Endothelial cell of umbilical vein (primary cell): Measurements from ENCODE around the gene ZNF774. TPM values are rescaled to one million over a fixed set of nuclear protein-coding genes. Genes with fewer than 3 reads are reported as not detected.

Experiments
- BruUV-seq: library from RNA; stranded (reverse); fragments of 400-500 nt; replicated peaks from 2 replicates; lab custom pipeline; 2021; lab: Mats Ljungman, UMichigan
- CTCF ChIA-PET: fragments of 300-600, 350-600 bp; sonication (Branson Sonifier 250); formaldehyde crosslinking; loops from one replicate; lab custom pipeline; 2021; ENCODE audit warnings: antibody characterized with exemption, inconsistent platforms; lab: Charles Lee
- POLR2A ChIA-PET: fragments of 300-600, 350-600 bp; sonication (Branson Sonifier 250); formaldehyde crosslinking; loops from one replicate; lab custom pipeline; 2021; ENCODE audit warnings: antibody characterized with exemption, inconsistent platforms; lab: Charles Lee
- DNase-seq: peaks from one replicate; pipeline ENCODE4 v3.0.0-alpha.2; 2011; ENCODE audit warnings: low read depth, low spot score
- FAIRE-seq: peaks from 2 replicates; lab custom pipeline; 2011; peaks lifted over from hg19 to GRCh38; lab: Jason Lieb, UNC
- H2AFZ ChIP-seq: 2 replicates; pipeline ENCODE4 v1.6.0; 2012; ENCODE audit warnings: low read depth, low read length, control low read depth, inconsistent platforms
- H3K27ac ChIP-seq: 2 replicates; pipeline ENCODE4 v1.5.1; 2011; ENCODE audit warnings: low read depth, mild to moderate bottlenecking, control low read depth, low read length, moderate library complexity; ENCODE audit not compliant: insufficient read depth
- H3K27me3 ChIP-seq, 2 experiments: 2 replicates each; pipeline versions ENCODE4 v1.6.0 to v1.6.1; 2011; ENCODE audit warnings: low read length in 2 of 2, mixed read lengths in 1 of 2; ENCODE audit not compliant: control insufficient read depth in 2 of 2, insufficient read depth in 2 of 2
- H3K36me3 ChIP-seq, 2 experiments: 2 replicates in 1 of 2; 3 replicates in 1 of 2; pipeline ENCODE4 v1.5.1; 2011; ENCODE audit warnings: low read length in 2 of 2, mild to moderate bottlenecking in 1 of 2, moderate library complexity in 1 of 2; ENCODE audit not compliant: control insufficient read depth in 2 of 2, insufficient read depth in 2 of 2; ENCODE audit errors: extremely low read depth in 1 of 2
- H3K4me1 ChIP-seq: 3 replicates; pipeline ENCODE4 v1.5.1; 2011; ENCODE audit warnings: mild to moderate bottlenecking, low read length; ENCODE audit not compliant: control insufficient read depth, insufficient read depth; ENCODE audit errors: extremely low read depth
- H3K4me2 ChIP-seq: 2 replicates; pipeline ENCODE4 v1.6.1; 2011; ENCODE audit warnings: low read length, control low read depth, mixed read lengths; ENCODE audit not compliant: insufficient read depth
- H3K4me3 ChIP-seq, 3 experiments: fragments of 200-600 bp in 1 of 3; sonication (generic), shearing (Covaris generic) in 1 of 3; replicated peaks in 1 of 3; 2 replicates each; pipeline ENCODE4 v1.5.1; 2011 to 2016; ENCODE audit warnings: control low read depth in 3 of 3, low read length in 3 of 3, mild to moderate bottlenecking in 2 of 3, inconsistent platforms in 1 of 3, low read depth in 1 of 3, moderate library complexity in 1 of 3; ENCODE audit not compliant: insufficient read depth in 1 of 3
- H3K79me2 ChIP-seq: 2 replicates; pipeline ENCODE4 v1.6.0; 2012; ENCODE audit warnings: low read length, inconsistent platforms; ENCODE audit not compliant: control insufficient read depth, insufficient read depth
- H3K9ac ChIP-seq: replicated peaks from 2 replicates; pipeline ENCODE3; 2011; ENCODE audit warnings: low read length, control low read depth; ENCODE audit not compliant: insufficient read depth; ENCODE audit errors: extremely low read depth
- H3K9me1 ChIP-seq: replicated peaks from 3 replicates; pipeline ENCODE4 v1.6.0; 2011; ENCODE audit warnings: mild to moderate bottlenecking, low read length; ENCODE audit not compliant: control insufficient read depth, insufficient read depth; ENCODE audit errors: extremely low read depth
- H3K9me3 ChIP-seq: replicated peaks from 2 replicates; pipeline ENCODE4 v1.5.1; 2012; ENCODE audit warnings: low read length, inconsistent platforms; ENCODE audit not compliant: control insufficient read depth, insufficient read depth
- H4K20me1 ChIP-seq: replicated peaks from 2 replicates; pipeline ENCODE3; 2011; ENCODE audit warnings: mild to moderate bottlenecking, low read length; ENCODE audit not compliant: control insufficient read depth, insufficient read depth; ENCODE audit errors: extremely low read depth
- CTCF ChIP-seq, 2 donors: IDR thresholded peaks; 1 replicate in 1 of 2; 2 replicates in 1 of 2; pipeline ENCODE4 v1.5.1; 2011; ENCODE audit warnings: low read length in 2 of 2, mild to moderate bottlenecking in 2 of 2, moderate library complexity in 2 of 2, control low read depth in 1 of 2, inconsistent platforms in 1 of 2, low read depth in 1 of 2; ENCODE audit not compliant: insufficient read depth in 1 of 2; ENCODE audit errors: extremely low read depth in 1 of 2
- EZH2 ChIP-seq: IDR thresholded peaks from 2 replicates; pipeline ENCODE4 v1.6.1; 2012; ENCODE audit warnings: borderline replicate concordance, low read depth, mild to moderate bottlenecking, moderate library complexity, low read length, inconsistent platforms; ENCODE audit not compliant: severe bottlenecking
- FOS ChIP-seq: IDR thresholded peaks from 2 replicates; pipeline ENCODE4 v1.6.1; 2011; ENCODE audit warnings: mild to moderate bottlenecking, low read length, moderate library complexity, borderline replicate concordance; ENCODE audit not compliant: insufficient read depth
- GATA2 ChIP-seq: IDR thresholded peaks from 2 replicates; pipeline ENCODE4 v1.7.0; 2011; ENCODE audit warnings: low read depth, mild to moderate bottlenecking, moderate library complexity, mixed read lengths, low read length; ENCODE audit not compliant: insufficient read length, insufficient read depth
- JUN ChIP-seq: IDR thresholded peaks from 2 replicates; pipeline ENCODE4 v1.6.1; 2011; ENCODE audit warnings: borderline replicate concordance, low read depth; ENCODE audit not compliant: insufficient read length, insufficient read depth
- MAX ChIP-seq: IDR thresholded peaks from 2 replicates; pipeline ENCODE4 v1.6.1; 2011; ENCODE audit not compliant: insufficient read depth, insufficient read length
- MYC ChIP-seq: IDR thresholded peaks from one replicate; pipeline ENCODE4 v1.6.1; 2011; ENCODE audit warnings: mild to moderate bottlenecking, low read depth, low read length
- POLR2A ChIP-seq: IDR thresholded peaks from 2 replicates; pipeline ENCODE4 v1.6.1; 2012; ENCODE audit warnings: low read depth, mild to moderate bottlenecking, control low read depth, low read length
- POLR2AphosphoS5 ChIP-seq: IDR thresholded peaks from 2 replicates; pipeline ENCODE4 v1.6.1; 2012; ENCODE audit warnings: low read depth, mild to moderate bottlenecking, control low read depth, low read length, moderate library complexity; ENCODE audit not compliant: insufficient read depth
- dilution Hi-C: fragments of 300-500 bp; cut with MboI; formaldehyde crosslinking; loops from one replicate; pipeline ENCODE4 v1.15.0; 2019; ENCODE audit warnings: low sequenced_read_pairs; ENCODE audit not compliant: extremely low pct_ligation_motif_present
- intact Hi-C: fragments of 100-400 bp; cut with micrococcal nuclease; formaldehyde crosslinking; loops from one replicate; pipeline ENCODE4 v1.10.0; 2022
- polyA plus RNA-seq, 4 experiments: library from polyadenylated mRNA; depleted of rRNA in 3 of 4; stranded (reverse) in 3 of 4; unstranded in 1 of 4; fragments of >200 nt; gene quantifications; 2 replicates each; pipeline versions ENCODE4 v1.2.1 to v1.2.3, GENCODE V29; 2011 to 2012; ENCODE audit warnings: missing spikeins in 1 of 4
- total RNA-seq: library from RNA; stranded (reverse); gene quantifications from 2 replicates; pipeline ENCODE4 v1.2.3, GENCODE V29; 2021

ZNF774 gene
- total and polyA plus RNA-seq, 2 donors (not counting 3 experiments of a cell fraction or from before 2014, with no cell fraction given), result 0.98 to 2.6 TPM

- Histone ChIP-seq H3K9me3 (peaks cover 3% of the 10 kb centered on the region), H3K4me2 (no peak overlapping the region), H3K27ac (no peak overlapping the region), H3K4me3 (no peak overlapping the region), H3K27me3 (no peaks in the 10 kb centered on the region), H3K9ac (no peak overlapping the region), H3K9me1 (no peaks in the 10 kb centered on the region), H3K36me3 (no peaks in the 10 kb centered on the region), H2AFZ (no peak overlapping the region), H3K4me1 (peaks cover 15% of the 10 kb centered on the region), H3K79me2 (no peaks in the 10 kb centered on the region), H4K20me1 (no peaks in the 10 kb centered on the region)
- intact Hi-C loops, result no loop called here
- TF ChIP-seq MAX (no peak), JUN (no peak), POLR2AphosphoS5 (no peak), GATA2 (no peak), POLR2A (no peak), MYC (no peak), EZH2 (no peak), FOS (no peak), CTCF (IDR thresholded peaks at IDR 0.05; ENCODE audit: extremely low read depth in 1 of 2, insufficient read depth in 1 of 2, low read depth in 1 of 2, low read length in 2 of 2) (no peak)
- ChIA-PET CTCF (interaction anchor here (1.1 kb wide), 1 partner anchor 15 kb away, joined by 3 read pairs; no protein-coding TSS in a partner anchor), POLR2A (no interaction called here)
- FAIRE-seq, result no peak
- dilution Hi-C loops, result no loop called here
- no peak for DNase-seq
- no TSS peak for BruUV-seq
These were observed 29.4 kb downstream of the ZNF774 start for GRCh38 chr15:90381515-90381914.
